Activated CD8-positive, alpha-beta memory T cell treated with anti-CD3 and anti-CD28 coated beads, Interleukin-2, amount 50 U/mL, for 1 hour (primary cell): ENCODE measurements around the gene FAM193A.
"Not testable (repeated sequence)": the region's sequence is repeated elsewhere in the genome, so short reads cannot be mapped to it uniquely, and the experiment has no call there.

Experiments used
- DNase-seq: peaks from one replicate; pipeline ENCODE4 v3.0.0-alpha.2; 2020; ENCODE audit errors: extremely low read depth

FAM193A gene

GRCh38 chr4:2728221-2728620, 191.8 kb downstream of the FAM193A start:
- DNase-seq = no peak

DNA sequence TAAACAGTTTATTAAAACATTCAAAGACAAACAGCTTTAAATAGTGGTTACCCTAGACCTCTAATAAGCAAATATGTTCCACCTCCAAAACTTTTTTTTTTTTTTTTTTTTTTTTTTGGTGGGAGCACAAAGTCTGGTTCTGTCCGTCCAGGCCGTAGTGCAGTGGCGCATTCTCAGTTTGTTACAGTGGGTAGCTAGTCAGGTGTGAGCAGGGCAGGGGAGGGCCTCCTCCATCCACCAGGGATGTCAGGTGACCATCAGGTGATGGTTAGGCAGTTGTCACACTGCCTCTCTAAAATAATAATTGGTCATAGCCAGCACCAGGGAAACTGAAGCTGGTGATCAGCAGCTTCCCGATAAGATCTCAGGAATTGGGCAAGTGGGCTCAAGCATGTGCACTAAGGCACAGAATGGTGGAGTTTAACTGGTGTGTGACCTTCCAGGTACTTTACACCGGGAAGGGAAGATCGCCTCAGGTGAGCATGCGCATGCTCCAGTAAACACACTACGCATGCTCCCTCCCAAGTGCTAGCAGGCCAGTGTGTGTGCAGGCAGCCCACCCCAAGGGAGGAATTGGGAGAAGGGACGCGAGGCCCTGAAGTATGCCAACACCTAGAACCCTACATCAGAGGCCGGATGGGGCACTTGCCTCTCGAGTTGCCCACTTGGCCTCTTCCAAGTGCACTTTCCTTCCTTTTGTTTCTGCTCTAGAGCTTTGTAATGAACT, 192.5 kb downstream of the FAM193A start:
- no peak for DNase-seq

GRCh38 chr4:2729533-2729875, 193.1 kb downstream of the FAM193A start:
- no peak for DNase-seq

DNA sequence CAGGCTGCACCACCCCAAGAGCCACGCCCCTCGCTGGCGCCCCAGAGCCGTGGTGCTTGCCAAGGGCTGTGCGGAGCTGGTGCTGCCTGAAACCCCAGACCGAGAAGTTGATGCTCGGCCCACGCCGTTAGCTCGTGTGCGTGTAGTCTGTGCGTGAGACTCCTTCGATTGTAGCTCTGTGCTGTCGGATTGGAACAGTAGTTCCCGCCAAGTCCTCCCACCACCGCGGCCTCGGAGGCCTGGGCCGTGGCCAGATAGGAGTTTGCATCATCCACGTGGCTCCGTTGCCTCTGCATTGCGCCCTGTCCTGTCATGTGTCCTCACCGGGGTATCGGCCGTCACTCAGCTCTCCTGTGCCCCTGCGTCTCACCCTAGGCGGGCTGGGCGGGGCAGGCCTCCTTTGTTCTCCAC, 195.5 kb downstream of the FAM193A start:
- DNase-seq = no peak

DNA sequence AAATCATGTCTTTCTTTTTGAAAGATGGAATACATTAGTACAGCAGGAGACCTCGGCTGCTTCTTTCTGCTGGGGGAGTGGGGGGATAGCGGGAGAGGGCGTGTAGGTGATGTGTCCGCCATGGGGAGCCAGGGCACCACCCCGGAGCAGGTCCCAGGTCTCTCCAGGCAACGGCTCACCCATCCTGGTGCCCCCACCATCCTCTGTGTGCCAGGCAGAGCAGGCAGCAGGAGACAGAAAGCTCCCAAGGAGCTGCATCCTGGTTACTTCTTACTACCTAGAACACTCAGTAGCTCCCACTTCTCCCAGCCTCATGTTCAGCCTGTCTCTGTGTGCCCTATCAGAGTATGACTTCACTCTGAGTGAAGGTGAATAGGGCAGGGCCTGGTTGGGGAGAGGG, 196.1 kb downstream of the FAM193A start:
- no peak for DNase-seq

- no peak for DNase-seq
These were observed 196.8 kb downstream of the FAM193A start for GRCh38 chr4:2733001-2733843.

GRCh38 chr4:2733844-2734574, 197.6 kb downstream of the FAM193A start:
- DNase-seq = no peak

DNA sequence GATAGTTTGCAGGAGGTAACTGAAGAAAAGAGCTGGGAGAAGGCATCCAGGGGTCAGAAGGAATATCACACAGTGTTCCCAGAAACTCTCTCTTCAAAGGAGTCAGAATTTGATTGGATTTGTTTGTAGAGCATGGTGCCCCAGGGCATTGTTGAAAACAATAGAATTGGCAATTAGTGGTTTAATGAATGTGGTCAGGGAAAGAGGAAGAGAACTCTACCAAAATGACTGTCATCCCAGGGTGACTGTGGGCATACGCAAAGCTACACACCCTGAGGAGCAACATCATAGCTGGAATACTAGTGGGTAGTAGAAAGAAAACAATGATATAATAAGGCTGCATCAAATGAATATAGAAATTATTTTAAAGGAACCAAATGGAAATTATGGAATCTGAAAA, 198.2 kb downstream of the FAM193A start:
- DNase-seq = no peak

GRCh38 chr4:2735869-2736268, 199.4 kb downstream of the FAM193A start:
- DNase-seq = no peak

DNA sequence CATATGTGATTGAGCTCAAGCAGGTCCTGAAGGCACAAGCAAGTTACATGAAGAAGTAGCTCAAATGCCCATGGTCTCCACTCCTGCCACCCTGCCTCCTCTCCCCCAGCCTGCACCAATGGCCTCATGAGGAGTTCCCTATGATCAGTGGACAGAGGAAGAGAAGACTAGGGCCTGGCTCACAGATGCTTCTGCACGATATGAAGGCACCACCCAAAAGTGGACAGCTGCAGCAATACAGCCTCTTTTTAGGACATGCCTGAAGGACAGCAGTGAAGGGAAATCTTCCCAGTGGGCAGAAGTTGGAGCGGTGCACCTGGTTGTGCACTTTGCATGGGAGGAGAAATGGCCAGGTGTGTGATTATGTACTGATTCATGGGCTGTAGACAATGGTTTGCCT, 201.8 kb downstream of the FAM193A start:
- not testable (repeated sequence) for DNase-seq

DNA sequence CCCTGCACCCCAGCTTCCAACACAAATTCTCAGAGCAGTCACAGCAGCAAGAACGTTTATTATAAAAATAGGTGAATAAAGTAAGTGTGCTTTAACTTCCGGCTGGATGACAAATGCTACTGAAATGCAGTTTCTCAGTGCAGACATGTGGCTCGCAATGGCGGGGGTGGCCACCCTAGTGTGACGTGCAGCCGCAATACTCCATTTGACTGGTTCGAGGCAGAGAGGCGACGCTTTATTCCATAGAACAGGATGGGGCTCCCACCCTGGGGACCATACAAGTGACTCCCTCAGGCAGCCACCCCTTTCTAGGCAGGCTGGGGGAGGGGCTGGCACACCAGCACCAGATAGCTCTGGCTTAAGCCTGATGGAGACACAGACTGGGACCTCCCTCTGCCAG, 205.2 kb downstream of the FAM193A start:
- no peak for DNase-seq

DNA sequence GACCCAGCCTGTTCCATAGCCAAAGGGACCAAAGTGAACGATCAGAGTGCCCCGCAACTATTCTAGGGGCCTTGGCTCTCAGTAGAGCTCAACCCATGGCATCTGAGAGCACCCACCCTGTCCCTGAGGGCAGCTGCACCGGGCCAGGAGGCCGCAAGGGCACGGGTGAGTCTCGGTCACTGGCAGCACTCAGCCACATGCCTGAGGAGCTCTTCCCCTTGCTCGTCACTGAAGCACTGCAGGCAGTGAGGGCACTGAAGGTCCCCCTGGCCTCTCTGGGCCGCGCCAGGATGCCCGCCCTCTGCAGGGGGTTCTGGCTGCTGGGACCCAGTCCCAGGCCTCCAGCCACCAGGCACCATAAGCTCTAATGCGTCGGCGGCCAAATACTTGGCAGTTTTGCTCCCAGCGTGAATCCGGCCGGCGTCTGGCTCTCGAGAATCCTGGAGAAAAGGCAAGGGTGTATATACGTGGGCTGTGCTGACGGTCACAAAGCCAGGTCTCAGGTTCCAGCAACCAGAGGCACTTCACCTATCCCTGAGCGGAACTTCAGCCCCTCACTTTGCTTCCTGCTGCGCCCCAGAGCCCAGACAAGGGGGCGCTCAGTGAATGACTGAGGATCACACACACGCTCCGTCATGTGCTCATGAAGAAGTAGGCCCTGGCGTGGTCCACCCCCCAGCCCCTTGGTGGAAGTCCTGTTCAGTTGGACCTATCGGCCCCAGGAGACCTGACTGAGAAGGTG, 205.8 kb downstream of the FAM193A start:
- DNase-seq = no peak

GRCh38 chr4:2742823-2743517, 206.5 kb downstream of the FAM193A start:
- no peak for DNase-seq

GRCh38 chr4:2743518-2744445, 207.3 kb downstream of the FAM193A start:
- no peak for DNase-seq

DNA sequence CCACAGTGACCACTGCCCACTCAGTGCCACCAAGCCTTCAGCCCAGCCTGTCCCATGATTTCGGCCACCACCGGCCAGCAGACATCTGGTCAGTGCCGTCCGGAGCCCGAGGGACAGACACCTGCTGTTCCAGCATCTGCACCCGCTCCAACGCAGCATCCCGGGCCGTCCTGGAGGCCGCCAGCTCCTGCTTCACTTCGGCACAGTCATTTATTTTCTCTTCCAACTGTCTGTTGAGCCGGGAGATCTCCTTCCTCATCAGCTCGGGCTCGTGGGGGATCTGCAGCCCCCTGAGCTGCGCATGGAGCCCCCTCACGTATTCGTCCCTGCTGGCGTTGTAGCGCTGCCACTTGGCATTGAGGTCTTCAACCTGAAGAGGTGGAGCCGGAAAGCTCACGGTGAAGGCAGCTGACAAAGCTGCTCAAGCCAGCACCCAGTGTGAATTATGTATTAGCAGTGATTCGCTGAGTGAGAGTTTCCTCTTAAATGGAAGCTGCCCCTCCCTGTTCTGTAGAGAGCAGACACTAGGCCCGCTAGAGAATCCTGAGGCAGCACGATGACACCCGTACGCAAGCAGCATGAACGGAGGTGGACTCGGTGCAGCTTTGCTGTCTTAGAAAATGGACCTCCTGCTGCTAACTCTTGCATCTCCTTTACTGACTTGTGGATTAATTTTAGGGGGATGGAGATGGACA, 208.3 kb downstream of the FAM193A start:
- DNase-seq = no peak

- no peak for DNase-seq
These were observed 209.1 kb downstream of the FAM193A start for GRCh38 chr4:2745516-2745915.

DNA sequence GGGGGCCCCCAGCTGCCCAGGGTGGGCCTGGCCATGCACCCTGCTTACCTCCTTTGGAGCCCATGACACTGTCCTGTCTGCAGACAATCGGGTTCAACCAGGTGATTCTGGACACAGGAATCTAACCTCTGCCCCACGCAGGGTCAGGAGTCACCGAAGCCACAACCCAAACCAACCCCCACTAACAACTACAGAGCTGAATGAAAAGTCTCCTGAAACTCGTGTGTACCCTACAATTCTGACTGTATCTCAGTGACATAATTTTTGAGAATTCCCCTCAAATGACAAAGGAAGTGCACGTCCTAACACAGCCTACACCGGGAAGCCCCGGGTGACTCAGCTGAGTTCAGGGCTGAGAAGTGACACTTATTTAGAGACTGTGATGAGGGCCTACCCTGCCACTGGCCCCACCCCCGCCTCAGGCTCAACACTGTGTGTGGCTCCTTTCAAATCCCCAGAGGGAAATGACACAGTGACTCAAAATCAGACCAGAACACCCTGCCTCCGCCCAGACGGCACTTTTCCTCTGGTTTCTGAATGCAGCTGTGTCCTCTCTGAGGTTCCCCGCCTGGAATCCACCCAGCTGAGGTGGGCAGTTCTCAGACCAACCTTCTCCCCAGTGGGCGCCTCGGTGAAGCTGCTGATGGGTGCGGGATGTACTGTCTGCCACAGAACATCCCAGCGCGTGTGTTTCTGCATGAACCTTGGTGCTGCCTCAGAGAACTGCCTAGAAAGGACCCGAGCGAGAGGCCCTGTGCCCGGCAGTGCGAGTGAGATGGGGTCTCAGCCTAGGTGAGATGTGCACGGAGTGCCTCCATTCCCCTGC, 209.7 kb downstream of the FAM193A start:
- DNase-seq = peak; percentile 40

DNA sequence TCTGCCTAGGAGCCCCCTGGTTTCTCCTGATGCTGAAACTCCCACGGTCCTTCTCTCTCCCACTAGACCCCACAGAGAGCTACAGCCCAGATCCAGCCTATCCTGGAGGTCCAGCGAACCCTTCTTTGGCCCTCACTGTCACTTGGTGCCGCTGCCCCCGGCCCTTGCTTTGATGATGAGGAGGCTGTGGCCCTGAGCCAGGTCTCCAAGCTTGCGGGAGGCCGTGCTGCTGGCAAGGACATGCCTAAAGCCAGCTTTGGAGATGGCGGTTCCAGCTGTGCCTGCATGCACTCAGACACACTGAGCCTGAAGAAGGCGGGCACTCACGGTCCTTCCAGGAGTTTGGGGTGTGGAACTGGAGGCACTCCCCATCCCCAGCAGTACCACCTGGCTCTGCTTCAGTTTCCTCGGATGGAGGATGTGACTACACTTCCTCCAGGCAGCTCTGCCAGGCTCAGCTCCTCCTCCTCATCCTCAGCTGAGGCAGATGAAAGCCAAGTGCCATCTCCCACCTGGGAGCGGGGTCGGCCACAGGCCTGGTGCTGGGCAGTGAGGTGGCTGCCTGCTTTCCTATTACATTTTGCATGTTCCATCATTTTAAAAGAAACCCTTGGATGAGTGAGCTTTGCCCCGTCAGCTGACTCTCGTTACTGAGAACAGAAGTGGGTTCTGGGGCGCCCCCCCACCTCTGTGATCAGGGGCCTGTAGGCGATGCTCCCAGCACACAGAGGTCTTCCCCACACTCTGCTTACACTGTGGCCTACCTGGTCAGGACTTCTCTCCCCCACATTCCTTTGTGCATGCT, 210.6 kb downstream of the FAM193A start:
- no peak for DNase-seq
